Adrenal gland (tissue), 12 donors: ENCODE data around the gene UBE3B. TPM values are rescaled to one million over a fixed set of nuclear protein-coding genes. Genes with fewer than 3 reads are reported as not detected.
A peak's percentile ranks its signal among the peaks of the same experiment; 100 is the strongest.

Source experiments
- DNase-seq, 7 donors: peaks; one replicate each; pipeline ENCODE4 v3.0.0-alpha.2; 2019 to 2020
- H3K27ac ChIP-seq, 5 donors: fragments of 200-600 bp; sonication (generic) in 4 of 5; 1 replicate in 3 of 5; 2 replicates in 2 of 5; pipeline versions ENCODE4 v1.5.1 to v1.8.0; 2016 to 2020; ENCODE audit warnings: mild to moderate bottlenecking in 1 of 5
- H3K27me3 ChIP-seq: fragments of 200-600 bp; 2 replicates; pipeline ENCODE4 v1.8.0; 2021
- H3K36me3 ChIP-seq, 2 donors: fragments of 200-600 bp; replicated peaks in 1 of 2; 1 replicate in 1 of 2; 2 replicates in 1 of 2; pipeline versions ENCODE4 v1.5.1 to v1.8.0; 2018 to 2022
- H3K4me1 ChIP-seq, 2 donors: fragments of 200-600 bp; replicated peaks in 1 of 2; 1 replicate in 1 of 2; 2 replicates in 1 of 2; pipeline versions ENCODE4 v1.5.1 to v1.8.0; 2018 to 2021
- H3K4me3 ChIP-seq, 4 donors: fragments of 200-600 bp; sonication (generic) in 3 of 4; one replicate each; pipeline ENCODE4 v1.5.1; 2016 to 2018
- H3K9me3 ChIP-seq, 3 donors: fragments of 200-600 bp; sonication (generic) in 1 of 3; replicated peaks in 1 of 3; 1 replicate in 2 of 3; 2 replicates in 1 of 3; pipeline versions ENCODE4 v1.5.1 to v1.8.0; 2016 to 2021
- POLR2A ChIP-seq, 2 donors: fragments of 450-650 bp; IDR thresholded peaks; one replicate each; pipeline ENCODE4 v1.6.1; 2017; ENCODE audit warnings: antibody characterized with exemption in 2 of 2, mild to moderate bottlenecking in 2 of 2, moderate library complexity in 1 of 2
- WGBS, 4 donors: extraction: QIAGEN DNeasy Blood & Tissue Kit in 2 of 4; methylation state at CpG; one replicate each; pipeline versions ENCODE4 v1.1.5 to v1.1.7; 2013 to 2017; 5-methylcytosine and 5-hydroxymethylcytosine counted together
- intact Hi-C, 2 donors: fragments of 100-400 bp; cut with DNase I; formaldehyde crosslinking; loops; one replicate each; pipeline versions ENCODE4 v1.14.1 to v1.15.0; 2022 to 2023
- polyA plus RNA-seq, 3 donors: library from polyadenylated mRNA; stranded (reverse); fragments of 200-250 nt in 2 of 3; fragments of 350-450 nt in 1 of 3; fragmentation: Illumina TruSeq in 1 of 3; extraction: RNeasy Lipid Tissue Mini Kit (QIAGEN cat#74804) in 1 of 3; gene quantifications; one replicate each; pipeline ENCODE4 v1.2.3, GENCODE V29; 2013 to 2014
- total RNA-seq, 9 donors: library from RNA; depleted of rRNA in 4 of 9; stranded (reverse); fragments of >200 nt in 4 of 9; fragments of 120-200 nt in 1 of 9; fragmentation: NEBNext Ultra II Directional in 1 of 9; extraction: Animal tissue kit (Norgen Biotek cat#: 25700) in 1 of 9; gene quantifications; one replicate each; pipeline versions ENCODE4 v1.1.0 to v1.2.4, GENCODE V29; 2013 to 2023
- TF ChIP-seq, protein P1 (sequence below), 6 experiments: fragments of 450-650 bp in 4 of 6; fragments of 200-600 bp in 2 of 6; sonication (generic) in 1 of 6; IDR thresholded peaks; 1 replicate in 5 of 6; 2 replicates in 1 of 6; pipeline versions ENCODE4 v1.5.1 to v1.8.0; 2016 to 2021; ENCODE audit warnings: antibody characterized with exemption in 6 of 6, mild to moderate bottlenecking in 2 of 6, moderate library complexity in 1 of 6
- donor health status: healthy with polysubstance abuse.
- donor health status: Bipolar disorder and iron deficiency.
- donor health status: DM: yes; HTN: yes; CAD: no.
- donor health status: DM: no; HTN: no; CAD: no.
- donor health status: DM: no; HTN: no; CAD: no.
- donor health status: DM: yes; HTN: yes; CAD: no.

The UBE3B gene
- total and polyA plus RNA-seq, 12 donors, result 16.0 to 79.5 (median 39.5) TPM

DNA sequence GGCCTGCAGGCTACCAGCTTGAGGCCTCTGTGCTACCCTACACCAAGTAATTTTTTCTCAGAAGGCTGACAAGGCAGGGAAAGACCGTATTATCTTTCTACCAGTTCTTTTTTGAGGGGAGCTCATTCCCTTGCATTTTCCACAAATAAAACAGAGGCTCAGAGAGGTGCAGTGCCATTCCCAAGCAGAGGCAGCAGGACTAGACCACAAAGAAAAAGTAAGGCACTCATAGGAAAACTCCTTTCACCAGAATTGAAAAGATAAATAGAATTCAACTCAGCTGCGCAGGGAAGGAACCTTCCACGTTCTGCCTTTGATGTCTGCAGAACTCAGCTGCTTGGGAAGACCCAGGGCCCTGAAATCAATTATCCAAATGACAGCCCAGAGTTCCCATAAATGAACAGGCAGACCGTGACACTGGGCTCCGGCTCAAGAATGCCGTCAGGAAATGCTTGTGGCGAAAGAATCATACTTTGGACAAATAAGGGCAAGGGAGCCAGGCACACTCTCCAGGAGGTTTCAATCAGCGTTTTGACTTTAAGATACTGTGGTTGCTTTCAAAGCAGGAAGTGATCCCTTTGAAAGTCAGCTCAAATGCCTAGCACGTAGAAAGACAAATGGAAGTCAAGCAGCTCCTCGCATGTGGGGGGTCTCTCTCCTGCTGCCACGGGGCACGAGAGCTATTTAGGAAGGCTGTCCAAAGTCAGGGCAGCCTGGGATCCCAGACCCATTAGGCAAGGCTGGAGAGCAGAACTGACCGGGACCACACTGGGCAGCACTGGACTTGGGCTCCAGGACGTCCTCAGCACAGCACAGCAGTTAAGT is 14.4 kb upstream of the UBE3B start:
- WGBS, 4 donors, result 6 to 27% (median 20%) methylated on average over 12 to 14 of the region's 14 CpGs
- intact Hi-C loops, result no loop called here
- DNase-seq, result peak; percentile 63 to 97 (median 93)
- H3K4me1 ChIP-seq, result peaks cover 52 to 100% of the 10 kb centered on the region in 2 donors
- no peaks in the 10 kb centered on the region for H3K27me3 ChIP-seq
- peak overlapping the region; percentile 77 to 99 (median 95) for H3K27ac ChIP-seq
- H3K4me3 ChIP-seq, result no peak overlapping the region
- TF ChIP-seq, protein P1, sequence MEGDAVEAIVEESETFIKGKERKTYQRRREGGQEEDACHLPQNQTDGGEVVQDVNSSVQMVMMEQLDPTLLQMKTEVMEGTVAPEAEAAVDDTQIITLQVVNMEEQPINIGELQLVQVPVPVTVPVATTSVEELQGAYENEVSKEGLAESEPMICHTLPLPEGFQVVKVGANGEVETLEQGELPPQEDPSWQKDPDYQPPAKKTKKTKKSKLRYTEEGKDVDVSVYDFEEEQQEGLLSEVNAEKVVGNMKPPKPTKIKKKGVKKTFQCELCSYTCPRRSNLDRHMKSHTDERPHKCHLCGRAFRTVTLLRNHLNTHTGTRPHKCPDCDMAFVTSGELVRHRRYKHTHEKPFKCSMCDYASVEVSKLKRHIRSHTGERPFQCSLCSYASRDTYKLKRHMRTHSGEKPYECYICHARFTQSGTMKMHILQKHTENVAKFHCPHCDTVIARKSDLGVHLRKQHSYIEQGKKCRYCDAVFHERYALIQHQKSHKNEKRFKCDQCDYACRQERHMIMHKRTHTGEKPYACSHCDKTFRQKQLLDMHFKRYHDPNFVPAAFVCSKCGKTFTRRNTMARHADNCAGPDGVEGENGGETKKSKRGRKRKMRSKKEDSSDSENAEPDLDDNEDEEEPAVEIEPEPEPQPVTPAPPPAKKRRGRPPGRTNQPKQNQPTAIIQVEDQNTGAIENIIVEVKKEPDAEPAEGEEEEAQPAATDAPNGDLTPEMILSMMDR (IDR thresholded peaks at IDR 0.05), result peak in 1 of 6 experiments; percentile 13
- TF ChIP-seq POLR2A (IDR thresholded peaks at IDR 0.05), result peak; percentile 23 to 48
- no peaks in the 10 kb centered on the region for H3K9me3 ChIP-seq
- H3K36me3 ChIP-seq, result peaks cover 0 to 12% of the 10 kb centered on the region in 2 donors

DNA sequence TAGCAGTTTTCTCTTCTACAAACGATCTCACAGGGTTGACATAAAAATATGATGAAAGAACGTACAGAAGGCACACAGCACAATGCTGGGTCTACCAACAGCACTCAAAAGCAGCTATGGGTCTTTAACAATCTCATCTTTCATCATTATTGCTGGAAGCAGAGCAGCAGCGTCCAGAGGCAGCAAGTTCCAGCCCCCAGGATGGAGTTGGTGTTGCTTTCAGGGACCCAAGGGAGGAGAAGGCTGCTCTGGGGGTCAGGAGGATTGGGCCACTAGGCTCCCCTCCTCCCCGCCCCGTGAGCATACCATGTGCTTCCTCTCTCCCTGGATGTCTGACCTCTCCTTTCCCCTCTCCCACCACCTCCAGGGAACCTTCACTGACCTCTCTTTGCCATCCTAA is 13.7 kb upstream of the UBE3B start:
- H3K4me1 ChIP-seq, result peaks cover 55 to 100% of the 10 kb centered on the region in 2 donors
- 60 to 64% (median 62%) methylated on average over 5 of the region's 5 CpGs for WGBS, 4 donors
- H3K27me3 ChIP-seq, result no peaks in the 10 kb centered on the region

DNA sequence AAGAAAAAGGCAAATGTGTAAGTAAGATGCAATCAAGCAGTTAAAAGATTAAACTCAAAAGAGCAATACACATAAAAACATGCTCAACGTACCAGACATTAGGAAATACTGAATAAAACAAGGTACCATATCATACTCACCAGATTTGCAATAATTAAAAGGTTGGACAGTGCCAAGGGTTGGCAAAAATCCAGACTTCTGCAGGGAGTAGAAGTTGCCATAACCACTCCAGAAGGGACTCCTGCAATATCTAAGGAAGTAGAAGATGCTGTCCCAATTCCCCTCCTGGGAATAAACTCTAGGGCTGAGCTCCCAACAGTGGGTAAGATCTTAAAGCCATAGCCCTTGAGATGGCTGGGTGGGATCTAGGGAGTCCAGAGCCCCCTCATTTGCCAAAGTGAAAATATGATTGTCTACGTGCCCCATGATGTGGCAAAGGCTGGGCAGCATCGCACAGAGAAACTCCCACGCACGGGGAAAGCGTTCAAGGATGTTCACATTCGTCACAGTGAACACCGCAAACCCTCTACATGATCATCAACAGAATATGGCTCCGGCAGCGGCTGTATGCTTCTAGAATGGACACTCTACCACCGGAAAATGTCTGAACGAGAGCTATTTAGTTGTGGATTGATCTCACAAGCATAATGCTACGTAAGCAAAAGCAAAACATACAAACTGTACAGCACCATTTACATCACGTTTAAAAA is 12.6 kb upstream of the UBE3B start:
- 89 to 94% (median 92%) methylated on average over 14 of the region's 14 CpGs for WGBS, 4 donors
- Histone ChIP-seq H3K36me3 (peaks cover 0 to 17% of the 10 kb centered on the region in 2 donors), H3K4me1 (peaks cover 55 to 91% of the 10 kb centered on the region in 2 donors), H3K4me3 (no peak overlapping the region), H3K27ac (peak overlapping the region in 3 of 5 donors; percentile 89 to 99 (median 95)), H3K9me3 (no peaks in the 10 kb centered on the region), H3K27me3 (no peaks in the 10 kb centered on the region)
- TF ChIP-seq POLR2A (IDR thresholded peaks at IDR 0.05), result no peak
- TF ChIP-seq, protein P1 (IDR thresholded peaks at IDR 0.05), result no peak
- intact Hi-C loops, result loop anchor here in 1 of 2 donors (5.0 kb wide), 1 partner anchor 32 kb away; no protein-coding TSS in a partner anchor
- no peak for DNase-seq

More for the DNA sequence above, 13.7 kb upstream of the UBE3B start:
- no peak overlapping the region for H3K4me3 ChIP-seq
- DNase-seq, result no peak
- no peaks in the 10 kb centered on the region for H3K9me3 ChIP-seq
- peaks cover 0 to 12% of the 10 kb centered on the region in 2 donors for H3K36me3 ChIP-seq
- H3K27ac ChIP-seq, result peak overlapping the region; percentile 77 to 99 (median 89)
- TF ChIP-seq, protein P1 (IDR thresholded peaks at IDR 0.05), result no peak
- no peak for TF ChIP-seq POLR2A (IDR thresholded peaks at IDR 0.05)
- intact Hi-C loops, result no loop called here

DNA sequence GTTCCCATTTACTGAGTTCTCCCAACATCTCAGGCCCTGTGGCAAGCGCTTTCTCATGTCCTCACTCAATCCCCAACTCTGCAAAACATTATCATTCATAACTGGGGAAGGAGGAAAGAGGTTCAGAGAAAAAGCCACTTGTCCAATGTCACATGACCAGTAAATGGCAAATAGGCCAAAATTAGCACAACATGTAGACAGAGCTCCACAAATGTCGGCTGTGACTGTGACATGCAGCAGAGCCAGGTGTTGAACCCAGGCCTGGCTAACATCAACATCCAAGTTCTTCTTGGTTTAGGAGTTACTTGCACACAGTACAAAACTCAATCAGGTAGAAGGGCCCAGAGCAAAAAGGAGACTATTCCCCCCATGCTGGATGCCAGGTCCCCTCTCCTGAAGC is 11.1 kb upstream of the UBE3B start:
- H3K27ac ChIP-seq, result peak overlapping the region in 2 of 5 donors; percentile 63 to 95
- 55 to 82% (median 78%) methylated on average over 2 of the region's 2 CpGs for WGBS, 4 donors
- no peak overlapping the region for H3K4me3 ChIP-seq
- peaks cover 0 to 14% of the 10 kb centered on the region in 2 donors for H3K36me3 ChIP-seq
- no peaks in the 10 kb centered on the region for H3K9me3 ChIP-seq
- H3K27me3 ChIP-seq, result no peaks in the 10 kb centered on the region
- DNase-seq, result no peak
- H3K4me1 ChIP-seq, result peaks cover 42 to 76% of the 10 kb centered on the region in 2 donors
- intact Hi-C loops, result loop anchor here in 1 of 2 donors (5.0 kb wide), 1 partner anchor 34 kb away; no protein-coding TSS in a partner anchor
- TF ChIP-seq, protein P1 (IDR thresholded peaks at IDR 0.05), result no peak
- TF ChIP-seq POLR2A (IDR thresholded peaks at IDR 0.05), result no peak
